ENCODE data around the gene GSG1L.
"Not testable (repeated sequence)": the region's sequence is repeated elsewhere in the genome, so short reads cannot be mapped to it uniquely, and the experiment has no call there.

Gene GSG1L

DNA sequence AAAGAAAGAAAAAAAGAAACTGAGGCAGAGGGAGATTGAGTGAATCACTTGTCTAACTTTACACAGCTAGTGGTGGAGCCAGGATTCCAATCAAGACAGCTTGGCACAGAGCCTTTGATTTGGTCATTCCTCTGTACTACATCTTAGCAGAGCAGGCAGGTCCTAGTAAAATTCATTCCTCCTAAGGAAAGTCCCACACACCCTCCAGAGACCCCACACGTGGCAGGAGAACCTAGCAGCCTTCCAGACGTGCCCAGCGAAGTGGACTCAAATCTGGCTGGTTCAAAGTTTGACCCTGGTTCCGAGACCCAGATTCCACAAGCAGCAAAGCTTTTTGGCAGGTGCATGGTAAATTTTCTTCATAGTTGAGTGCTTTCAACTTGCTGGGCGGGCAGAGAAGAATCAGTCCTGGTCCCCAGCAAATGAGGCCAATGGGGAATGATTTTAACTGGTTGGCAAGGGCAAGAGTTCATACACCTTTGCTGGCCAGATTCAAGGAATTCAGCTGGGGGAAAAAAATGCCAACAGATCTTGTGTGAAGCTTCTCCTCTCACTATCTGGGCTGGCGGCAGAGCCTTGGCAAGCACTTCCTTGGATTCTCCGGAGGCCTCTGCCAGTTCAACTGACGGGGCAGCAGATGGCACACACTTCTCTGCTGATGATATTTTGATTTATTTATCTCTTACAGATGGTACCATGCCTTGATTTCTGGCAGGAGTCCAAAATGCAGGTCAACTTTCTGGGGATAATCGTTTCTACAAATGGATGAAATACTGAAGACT, 82.4 kb downstream of the GSG1L start:
- no peak for DNase-seq (ENCODE audit: low read depth, low spot score)

DNA sequence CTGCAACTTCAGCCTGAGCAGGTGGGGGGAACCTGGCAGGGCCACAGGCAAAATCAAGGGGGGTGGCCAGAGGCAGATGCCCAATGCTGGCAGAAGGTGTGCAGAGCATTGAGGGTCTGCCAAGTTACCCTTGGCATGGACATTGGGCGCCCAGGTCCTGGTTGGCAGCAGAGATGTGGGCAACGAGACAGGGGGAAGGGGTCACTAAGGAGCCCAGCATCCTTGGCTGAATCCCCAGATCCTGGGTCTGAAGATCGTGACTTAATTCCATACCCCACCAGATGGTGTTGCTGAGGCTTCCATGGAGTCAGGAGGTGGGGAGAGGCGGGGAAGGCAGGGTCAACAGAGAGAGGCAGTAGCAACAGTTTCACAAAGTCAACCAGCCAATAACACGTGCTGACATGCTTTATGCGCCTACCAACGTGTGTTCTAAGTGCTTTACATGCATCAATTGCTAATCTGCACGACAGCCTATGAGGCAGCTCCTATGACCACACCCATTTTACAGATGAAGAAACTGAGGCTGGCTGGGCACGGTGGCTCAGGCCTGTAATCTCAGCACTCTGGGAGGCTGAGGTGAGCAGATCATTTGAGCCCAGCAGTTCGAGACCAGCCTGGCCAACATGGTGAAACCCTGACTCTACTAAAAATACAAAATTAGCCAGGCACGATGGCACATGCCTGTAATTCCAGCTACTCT, 83.3 kb downstream of the GSG1L start:
- no peak for DNase-seq (ENCODE audit: low read depth, low spot score)

GRCh38 chr16:27979668-27980067, 83.8 kb downstream of the GSG1L start:
- not testable (repeated sequence) for DNase-seq (ENCODE audit: low read depth, low spot score)

GRCh38 chr16:27978876-27979275, 84.6 kb downstream of the GSG1L start:
- DNase-seq (ENCODE audit: low read depth, low spot score): no peak

DNA sequence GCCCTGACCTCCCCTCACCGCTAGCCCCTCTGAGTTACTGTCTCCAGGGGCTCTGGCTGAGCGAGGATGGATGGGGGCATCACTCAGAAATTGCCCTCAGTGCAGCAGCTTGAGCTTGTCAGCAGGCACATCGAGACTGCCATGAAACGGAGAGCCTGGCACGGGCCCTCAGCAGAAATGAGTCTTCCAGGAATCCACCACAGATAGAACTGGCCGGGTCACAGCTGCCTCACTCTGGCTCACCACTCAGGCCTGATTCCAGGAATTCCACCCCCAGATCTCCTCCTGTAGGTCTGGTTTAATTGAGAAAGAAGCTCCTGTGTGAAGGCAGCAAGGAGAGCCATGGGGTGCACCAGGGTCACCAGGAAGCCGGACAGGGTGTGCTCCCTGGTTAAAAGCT, 85.5 kb downstream of the GSG1L start:
- no peak for DNase-seq (ENCODE audit: low read depth, low spot score)

- no peak for DNase-seq (ENCODE audit: low read depth, low spot score)
Observed at GRCh38 chr16:27976990-27977389, 86.5 kb downstream of the GSG1L start.

DNA sequence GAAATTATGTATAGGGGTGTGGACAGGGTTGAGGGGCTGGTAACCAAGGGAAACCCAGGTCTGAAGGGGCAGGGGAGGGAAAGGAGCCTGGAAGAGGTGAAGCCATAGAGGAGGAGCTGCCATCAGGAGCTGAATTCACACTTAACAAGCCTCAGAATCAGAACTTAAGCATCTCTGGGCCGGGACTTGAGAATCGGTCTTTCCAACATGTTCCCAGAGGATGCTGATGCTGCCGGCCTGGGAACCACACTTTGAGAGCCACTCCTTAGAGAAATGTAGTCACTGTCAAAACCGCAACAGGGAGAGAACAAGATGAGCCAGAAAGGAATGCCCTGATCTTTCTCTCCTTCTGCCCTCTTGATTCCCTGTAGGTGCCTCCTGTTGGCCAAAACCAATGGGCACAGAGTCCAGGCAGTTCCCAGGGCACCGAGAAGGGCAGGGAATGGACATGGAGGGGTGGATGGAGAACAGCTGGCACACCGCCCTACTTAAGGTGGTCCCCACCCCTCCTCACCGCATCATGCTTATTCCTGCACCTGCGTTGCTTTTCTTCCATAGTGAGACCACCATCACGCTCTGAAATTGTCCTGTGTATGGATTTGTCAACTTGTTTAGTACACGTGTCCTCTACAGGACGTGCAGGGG, 88.5 kb downstream of the GSG1L start:
- no peak for DNase-seq (ENCODE audit: low read depth, low spot score)

- DNase-seq (ENCODE audit: low read depth, low spot score): no peak
Observed at GRCh38 chr16:27973678-27974077, 89.8 kb downstream of the GSG1L start.

GRCh38 chr16:27972500-27972899, 91.0 kb downstream of the GSG1L start:
- no peak for DNase-seq (ENCODE audit: low read depth, low spot score)

DNA sequence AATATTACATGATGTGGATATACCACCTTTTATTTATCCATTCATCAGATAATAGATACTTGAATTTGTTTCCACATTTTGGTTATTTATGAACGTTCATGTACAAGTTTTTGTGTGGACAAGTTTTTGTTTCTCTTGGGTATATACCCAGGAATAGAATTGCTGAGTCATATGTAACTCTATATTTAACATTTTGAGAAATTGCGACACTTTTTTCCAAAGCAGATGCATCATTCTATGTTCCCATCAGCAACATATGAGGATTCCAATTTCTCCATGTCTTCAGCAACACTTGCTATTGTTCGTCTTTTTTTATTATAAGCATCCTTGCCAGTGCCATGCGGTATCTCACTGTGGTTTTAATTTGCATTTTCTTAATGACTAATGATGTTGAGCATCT, 93.9 kb downstream of the GSG1L start:
- no peak for DNase-seq (ENCODE audit: low read depth, low spot score)

DNA sequence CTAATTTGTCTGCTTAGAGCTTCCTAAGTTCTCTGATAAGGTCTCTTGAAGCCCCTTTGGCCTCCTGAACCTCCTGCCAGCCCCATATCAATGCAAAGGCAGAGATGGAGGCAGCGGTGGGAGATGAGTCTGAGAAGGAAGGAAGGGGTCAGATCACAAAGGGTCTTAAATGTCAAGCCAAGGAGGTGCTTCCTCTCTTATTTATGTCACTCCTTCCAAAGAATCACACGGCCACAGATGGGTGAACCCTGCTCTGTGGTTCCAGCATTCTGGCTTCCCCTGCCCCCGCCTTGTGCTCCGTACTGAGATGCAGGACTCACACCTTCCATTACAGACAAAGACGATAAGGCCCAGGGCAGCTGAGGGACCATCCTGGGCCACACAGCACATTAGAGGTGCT, 96.3 kb downstream of the GSG1L start:
- no peak for DNase-seq (ENCODE audit: low read depth, low spot score)

- DNase-seq (ENCODE audit: low read depth, low spot score): no peak
Observed at GRCh38 chr16:27966756-27967155, 96.8 kb downstream of the GSG1L start.

GRCh38 chr16:27965801-27966200, 97.7 kb downstream of the GSG1L start:
- DNase-seq (ENCODE audit: low read depth, low spot score): no peak

DNA sequence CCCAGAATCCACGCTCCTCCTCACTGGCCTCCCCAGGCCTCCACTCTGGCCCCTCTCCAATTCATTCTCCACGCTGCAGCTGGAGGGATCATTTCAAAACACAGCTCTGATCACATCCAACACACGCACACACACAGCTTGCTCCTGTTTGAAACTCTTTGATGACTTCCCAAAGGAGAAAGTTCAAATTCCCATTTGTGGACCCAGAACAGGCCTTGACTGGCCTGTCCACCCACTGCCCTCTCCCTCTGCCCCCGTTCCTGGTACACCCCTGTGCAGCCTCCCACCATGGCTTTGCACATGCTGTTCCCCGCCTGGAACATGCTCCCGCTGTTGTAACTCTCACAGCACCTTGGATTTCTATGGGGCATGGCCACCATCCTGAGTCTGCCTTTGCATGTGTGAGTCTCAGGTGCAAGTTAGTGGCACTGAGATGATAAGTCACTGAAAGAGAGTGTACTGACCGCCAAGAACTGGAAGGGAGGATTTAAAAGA, 100.0 kb downstream of the GSG1L start:
- no peak for DNase-seq (ENCODE audit: low read depth, low spot score)

GRCh38 chr16:27962197-27962596, 101.3 kb downstream of the GSG1L start:
- no peak for DNase-seq (ENCODE audit: low read depth, low spot score)

- no peak for DNase-seq (ENCODE audit: low read depth, low spot score)
Observed at GRCh38 chr16:27961296-27961620, 102.3 kb downstream of the GSG1L start.

DNA sequence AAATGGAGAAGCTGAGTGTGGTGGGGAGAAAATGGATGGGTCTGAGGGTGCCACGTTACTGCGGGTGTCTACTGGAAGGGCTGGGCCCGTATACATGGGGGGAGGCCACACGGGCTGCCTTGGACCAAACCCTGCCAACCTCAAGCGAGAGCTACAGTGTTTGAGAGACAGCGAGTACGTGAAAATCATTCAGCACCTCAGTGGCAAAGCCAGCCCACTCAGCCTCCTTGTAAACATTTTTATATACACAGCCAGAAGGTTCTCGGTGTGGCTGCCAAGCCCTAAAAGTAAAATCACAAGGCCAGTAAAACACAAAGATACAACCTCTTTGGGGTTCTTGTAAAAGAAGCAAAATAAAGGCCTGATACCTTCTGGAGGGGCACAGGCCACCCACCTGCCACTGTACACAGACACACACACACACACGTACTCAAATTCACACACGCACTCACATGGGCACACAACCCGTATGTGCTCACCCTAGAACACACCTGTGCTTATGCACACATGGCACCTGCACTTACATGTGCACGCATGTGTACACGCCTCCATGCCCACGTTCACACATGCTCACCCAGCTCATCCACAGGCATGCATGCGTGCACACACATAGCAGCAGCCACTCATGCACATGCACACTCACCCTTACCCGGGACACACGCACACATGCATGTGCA, 102.8 kb downstream of the GSG1L start:
- DNase-seq (ENCODE audit: low read depth, low spot score): no peak

GRCh38 chr16:27959914-27960313, 103.6 kb downstream of the GSG1L start:
- no peak for DNase-seq (ENCODE audit: low read depth, low spot score)

GRCh38 chr16:27954191-27954590, 109.3 kb downstream of the GSG1L start:
- no peak for DNase-seq (ENCODE audit: low read depth, low spot score)

- DNase-seq (ENCODE audit: low read depth, low spot score): no peak
Observed at GRCh38 chr16:27952811-27953210, 110.7 kb downstream of the GSG1L start.

DNA sequence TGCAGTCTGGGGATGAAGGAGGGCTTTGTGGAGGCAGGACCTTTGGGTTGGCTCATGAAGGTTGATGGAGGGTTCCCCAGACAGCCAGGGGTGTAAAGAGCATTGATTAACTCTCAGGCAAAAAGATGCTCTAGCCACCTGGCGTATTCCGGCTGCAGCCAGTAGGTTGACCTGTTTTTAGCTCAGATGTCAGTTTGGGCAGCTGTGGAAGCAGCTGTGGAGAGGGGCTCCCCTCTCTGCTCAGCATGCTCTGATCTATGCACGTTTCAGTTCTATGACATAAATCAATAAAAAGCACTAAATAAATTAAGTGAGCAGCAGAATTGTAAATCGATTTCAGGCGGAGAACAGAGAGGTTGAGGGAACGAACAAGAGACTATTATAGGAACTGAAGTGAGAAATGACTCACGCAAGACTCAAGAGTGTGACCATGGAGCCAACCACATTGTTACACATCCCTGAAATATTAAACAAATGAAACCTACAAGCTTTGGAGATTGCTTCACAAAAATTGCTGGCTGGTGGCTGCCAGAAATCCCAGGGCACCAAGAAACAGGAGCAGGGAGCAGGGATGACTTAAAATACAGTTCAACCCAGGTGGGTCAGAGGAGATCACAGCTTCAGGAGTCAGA, 111.9 kb downstream of the GSG1L start:
- DNase-seq (ENCODE audit: low read depth, low spot score): no peak

Data from activated naive CD8-positive, alpha-beta T cell treated with anti-CD3 and anti-CD28 coated beads, Interleukin-2, amount 50 U/mL, for 16 hours (primary cell).